ENCODE measurements around the gene TMEM183A.
"Not testable (repeated sequence)": the region's sequence is repeated elsewhere in the genome, so short reads cannot be mapped to it uniquely, and the experiment has no call there.

Gene TMEM183A

DNA sequence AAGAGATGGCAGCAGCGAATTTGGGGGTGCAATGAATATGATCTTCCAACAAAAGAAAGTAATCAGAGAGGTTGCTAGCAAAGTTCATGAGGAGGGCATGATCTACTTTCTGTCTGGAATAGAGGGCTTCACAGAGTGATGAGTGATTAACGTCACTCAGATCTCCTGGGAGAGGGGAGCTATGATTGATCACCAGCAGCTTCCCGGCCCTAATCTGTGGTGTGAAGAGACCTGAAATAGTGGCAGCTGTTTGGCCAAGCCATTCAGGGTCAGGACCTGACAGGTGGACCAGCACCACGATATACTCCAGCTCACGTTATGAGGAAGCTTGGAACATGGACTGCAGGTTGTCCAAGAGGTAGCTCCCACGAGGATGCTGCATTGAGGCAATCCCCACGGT lies 19.9 kb upstream of the TMEM183A start:
- DNase-seq, result no peak

DNA sequence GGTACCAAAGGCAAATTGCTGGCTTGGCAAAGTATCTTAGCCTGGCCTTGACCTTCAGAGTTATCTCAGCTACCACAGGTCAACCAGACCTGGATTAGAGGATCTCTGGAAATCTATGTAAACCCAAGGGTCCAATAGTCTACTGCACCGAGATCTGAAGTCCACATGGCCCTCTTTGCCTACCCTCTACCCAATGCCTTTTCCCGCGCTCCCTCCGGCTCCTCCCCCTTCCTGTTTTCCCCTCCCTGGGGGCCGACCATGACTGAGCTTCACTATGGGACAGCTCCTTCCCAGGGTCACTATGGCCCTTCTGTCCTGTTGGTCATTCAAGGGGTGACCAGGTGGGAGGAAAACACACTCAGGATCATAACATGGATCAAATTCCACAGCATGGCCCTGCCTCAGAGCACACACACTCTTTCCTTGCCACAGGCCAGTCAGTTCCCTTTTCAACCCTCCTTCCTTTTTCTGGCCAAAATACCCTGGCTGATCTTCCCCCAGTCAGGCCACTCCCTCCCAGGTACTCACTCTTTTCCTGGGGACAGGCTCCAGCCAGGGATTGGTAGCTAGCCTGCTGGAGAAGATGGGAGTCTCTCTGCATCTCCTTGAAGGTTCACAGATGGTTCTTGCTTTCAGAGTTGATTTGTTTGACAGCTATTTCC lies 19.1 kb upstream of the TMEM183A start:
- DNase-seq, result no peak

DNA sequence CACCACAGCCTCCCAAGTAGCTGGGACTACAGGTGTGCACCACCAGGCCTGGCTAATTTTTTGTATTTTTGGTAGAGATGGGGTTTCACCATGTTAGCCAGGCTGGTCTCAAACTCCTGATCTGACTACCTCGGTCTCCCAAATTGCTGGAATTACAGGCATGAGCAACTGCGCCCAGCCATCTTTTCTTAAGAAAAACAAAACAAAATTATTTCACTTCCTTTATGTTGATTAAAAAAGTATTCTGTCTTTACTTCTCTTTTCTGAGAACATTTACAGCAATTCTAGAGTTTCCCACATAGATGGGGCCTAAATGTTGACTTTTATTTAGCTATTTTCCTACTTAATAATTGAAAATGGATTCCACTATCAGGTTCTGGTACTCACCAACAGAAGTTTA lies 17.3 kb upstream of the TMEM183A start:
- no peak for DNase-seq

DNA sequence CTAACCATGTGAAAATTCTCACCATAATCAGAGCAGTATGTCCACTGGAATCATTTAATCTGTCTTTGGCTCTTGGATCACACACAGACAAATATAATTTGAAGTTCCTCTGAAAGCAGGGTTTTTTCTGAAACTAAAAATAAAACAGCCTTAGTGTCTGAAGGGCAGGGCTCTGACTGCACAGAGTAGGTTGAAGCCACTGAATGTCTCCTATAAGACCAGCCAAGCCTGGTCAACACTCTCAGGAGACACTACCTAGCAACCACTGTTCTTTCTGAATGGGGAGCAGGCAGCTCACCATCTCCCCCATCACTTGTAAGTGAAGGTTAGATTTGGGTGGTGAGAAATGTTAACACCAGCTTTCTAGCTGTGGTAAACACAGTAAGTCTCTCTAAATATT lies 16.1 kb upstream of the TMEM183A start:
- DNase-seq, result no peak

DNA sequence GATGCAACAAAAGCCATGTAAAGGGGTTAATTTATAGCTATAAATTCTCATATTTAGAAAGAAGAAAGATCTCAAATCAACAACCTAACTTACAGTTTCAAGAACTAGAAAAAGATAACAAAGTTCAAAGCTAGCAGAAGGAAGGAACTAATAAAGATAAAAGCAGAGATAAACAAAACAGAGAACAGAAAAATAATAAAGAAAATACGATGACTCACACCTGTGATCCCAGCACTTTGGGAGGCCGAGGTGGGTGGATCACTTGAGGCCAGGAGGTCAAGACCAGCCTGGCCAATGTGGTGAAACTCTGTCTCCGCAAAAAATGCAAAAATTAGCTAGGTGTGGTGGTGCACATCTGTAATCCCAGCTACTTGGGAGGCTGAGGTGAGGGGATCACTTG lies 12.4 kb upstream of the TMEM183A start:
- no peak for DNase-seq

DNA sequence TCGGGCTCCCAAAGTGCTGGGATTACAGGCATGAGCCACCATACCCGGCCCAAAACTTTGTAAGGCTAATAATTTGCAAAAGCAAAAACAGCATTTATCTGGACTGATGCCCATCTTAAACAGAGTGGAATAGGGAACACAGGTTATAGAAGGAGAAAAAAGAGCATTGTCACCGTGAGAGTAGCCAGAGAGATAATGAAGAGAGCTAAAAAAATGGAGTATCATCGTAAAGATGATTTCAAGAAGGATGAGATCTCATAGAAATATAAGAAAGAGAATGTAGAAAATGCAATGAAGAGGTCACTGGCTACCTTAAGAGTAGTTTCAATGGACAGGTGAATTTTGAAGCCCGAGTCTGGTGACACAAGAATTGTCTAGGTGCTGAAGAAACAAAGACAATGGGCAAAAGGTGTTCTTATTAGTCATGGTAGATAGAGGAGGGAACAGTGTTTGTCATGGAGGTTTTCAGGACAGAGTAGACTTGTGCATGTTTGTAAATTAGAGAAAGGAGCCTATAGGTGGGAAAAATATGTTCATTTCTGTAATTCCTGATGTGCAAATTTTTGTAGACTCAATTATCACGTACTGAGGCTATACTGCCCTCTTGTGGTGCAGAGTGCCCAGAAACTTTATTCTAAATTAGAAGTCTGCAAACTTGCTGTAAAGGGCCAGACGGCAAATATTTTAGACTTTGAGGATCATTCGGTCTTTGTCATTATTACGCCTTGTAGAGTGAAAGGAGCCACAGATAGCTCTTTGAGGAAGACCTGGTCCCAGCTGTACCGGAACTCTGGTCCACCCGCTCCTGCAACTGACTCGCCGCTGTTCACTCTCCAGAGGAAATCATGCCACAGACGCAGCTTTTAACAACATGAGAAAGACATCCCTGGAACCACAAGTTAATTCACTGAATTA lies 8.1 kb upstream of the TMEM183A start:
- peak in 22 of 56 donors; percentile 1 to 69 (median 12) for DNase-seq

DNA sequence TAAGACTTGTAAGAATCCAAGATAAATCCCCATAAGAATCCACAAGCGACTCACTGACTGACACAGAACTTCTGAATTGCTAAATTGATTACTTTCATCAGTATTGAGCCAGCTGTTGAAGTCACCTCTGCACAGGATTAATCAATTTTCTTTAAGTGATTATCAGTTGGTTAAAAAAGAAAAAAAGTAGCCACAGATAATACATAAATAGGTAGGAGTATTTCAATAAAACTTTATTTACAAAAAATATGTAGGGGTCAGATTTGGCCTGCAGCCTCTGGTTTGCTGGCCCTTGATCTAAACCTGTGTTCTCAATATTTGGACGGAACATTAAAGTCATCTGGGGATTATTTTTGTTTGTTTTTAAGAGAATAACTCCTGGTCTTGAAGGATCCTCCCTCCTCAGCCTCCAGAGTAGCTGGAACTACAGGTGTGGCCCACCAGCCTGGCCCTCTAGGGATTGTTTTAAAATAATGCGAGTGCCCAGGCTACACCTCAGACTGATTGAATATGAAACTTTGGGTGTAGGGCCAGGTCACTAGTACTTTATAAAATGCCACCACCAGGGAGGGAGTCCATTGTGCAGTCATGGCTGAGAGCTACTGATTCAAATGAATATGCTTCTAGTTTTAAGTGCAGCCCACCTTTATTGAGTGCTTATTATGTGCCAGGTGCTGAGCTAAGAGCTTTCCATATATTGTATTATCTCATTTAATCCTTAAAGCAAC lies 6.8 kb upstream of the TMEM183A start:
- no peak for DNase-seq

DNA sequence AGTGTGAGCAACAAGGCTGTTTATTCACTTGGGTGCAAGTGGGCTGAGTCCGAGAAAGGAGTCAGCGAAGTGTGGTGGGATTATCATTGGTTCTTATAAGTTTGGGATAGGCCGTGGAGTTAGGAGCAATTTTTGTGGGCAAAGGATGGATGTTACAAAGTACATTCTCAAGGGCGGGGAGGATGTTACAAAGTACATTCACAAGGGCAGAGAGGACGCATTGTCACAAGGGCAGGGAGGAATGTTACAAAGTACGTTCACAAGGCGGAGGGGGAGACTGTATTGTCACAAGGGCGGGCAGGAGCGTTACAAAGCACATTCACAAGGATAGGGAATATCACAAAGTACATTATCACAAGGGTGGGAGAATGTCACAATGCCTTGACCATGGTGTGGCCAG lies 5.2 kb upstream of the TMEM183A start:
- no peak for DNase-seq

DNA sequence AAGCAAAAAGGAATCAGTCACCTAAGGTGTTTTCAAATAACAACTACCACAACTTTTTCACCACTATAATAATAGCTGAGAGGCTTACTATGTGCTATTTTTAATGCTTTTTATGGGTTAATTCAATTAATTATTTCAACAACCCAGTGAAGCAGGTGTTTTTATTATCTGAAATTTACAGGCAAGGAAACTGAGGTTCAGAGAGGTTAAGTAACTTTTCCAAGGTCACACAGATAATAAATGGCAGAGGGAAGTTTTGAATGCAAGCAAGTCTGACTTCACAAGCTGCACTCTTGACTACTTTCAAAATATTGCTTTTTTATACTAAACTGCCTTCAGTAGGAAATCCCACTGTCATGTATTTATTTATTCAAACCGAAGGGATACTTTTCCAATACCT lies 4.2 kb upstream of the TMEM183A start:
- no peak for DNase-seq

DNA sequence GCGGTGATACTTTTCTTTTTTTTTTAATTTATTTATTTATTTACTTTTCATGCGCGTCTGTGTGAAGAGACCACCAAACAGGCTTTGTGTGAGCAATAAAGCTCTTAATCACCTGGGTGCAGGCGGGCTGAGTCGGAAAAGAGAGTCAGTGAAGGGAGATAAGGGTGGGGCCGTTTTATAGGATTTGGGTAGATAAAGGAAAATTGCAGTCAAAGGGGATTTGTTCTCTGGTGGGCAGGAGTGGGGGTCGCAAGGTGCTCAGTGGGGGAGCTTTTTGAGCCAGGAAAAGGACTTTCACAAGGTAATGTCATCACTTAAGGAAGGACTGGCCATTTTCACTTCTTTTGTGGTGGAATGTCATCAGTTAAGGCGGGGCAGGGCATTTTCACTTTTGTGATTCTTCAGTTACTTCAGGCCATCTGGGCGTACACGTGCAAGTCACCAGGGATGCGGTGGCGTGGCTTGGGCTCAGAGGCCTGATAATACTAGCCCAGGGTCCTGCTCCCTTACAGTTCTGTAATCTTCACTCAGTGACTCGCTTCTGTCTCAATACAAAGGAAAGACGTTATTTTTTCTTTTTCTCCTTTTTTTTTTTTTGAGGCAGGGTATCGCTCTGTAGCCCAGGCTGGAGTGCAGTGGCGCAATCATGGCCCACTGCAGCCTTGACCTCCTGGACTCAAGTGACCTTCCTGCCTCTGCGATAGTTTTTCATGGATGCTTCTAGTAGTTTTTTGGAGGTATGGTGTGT lies 1.6 kb upstream of the TMEM183A start:
- not testable (repeated sequence) for DNase-seq

DNA sequence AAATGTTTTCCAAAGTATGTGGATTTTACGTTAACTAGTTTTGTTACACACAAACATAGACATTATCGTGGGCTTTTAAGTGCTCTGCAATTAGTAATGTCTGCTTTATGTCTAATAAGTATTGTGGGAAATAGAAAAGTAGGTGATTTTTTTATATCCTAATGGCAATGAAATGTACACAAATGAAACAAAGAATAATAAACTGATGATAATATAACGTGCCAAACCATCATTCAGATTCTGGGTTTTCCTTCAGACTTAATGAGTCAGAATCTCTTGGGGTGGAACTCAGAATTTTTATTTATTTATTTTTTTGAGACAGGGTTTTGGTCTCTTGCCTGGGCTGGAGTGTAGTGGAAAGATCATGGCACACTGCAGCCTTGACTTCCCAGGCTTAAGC lies 2.0 kb downstream of the TMEM183A start:
- DNase-seq, result no peak

DNA sequence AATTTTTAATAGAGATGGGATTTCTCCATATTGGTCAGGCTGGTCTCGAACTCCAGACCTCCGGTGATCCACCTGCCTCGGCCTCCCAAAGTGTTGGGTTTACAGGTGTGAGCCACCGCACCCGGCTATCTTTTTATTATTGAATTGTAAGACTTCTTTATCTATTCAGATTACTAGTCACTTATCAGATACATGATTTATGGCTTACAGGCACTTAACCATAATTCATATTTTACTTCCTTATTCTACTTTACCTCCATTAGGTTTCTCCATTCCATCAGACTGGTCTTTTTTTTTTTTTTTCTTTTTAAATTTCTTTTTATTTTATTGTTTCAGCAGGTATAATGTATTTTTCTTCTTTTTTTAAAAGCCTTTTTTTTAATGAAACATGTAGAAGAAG lies 4.4 kb downstream of the TMEM183A start:
- no peak for DNase-seq

DNA sequence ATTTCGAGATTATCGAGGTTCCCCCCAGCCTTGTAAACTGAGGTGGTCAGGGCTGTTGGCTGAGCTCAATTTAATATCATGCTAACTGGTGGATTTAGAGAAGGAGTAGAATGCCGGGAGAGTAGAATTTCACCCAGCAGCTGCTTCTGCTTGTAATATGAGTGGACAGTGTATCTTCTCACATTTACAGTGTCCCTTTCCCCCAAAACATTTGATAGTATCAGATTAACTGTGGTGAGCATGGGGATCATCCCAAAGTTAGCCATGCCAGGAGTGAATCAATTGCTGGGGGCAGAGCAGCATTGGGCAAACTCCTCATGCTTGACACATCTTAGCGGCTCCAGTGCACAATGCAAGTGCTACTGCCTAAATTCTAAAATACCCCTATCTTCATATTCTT lies 9.9 kb downstream of the TMEM183A start:
- DNase-seq, result no peak

DNA sequence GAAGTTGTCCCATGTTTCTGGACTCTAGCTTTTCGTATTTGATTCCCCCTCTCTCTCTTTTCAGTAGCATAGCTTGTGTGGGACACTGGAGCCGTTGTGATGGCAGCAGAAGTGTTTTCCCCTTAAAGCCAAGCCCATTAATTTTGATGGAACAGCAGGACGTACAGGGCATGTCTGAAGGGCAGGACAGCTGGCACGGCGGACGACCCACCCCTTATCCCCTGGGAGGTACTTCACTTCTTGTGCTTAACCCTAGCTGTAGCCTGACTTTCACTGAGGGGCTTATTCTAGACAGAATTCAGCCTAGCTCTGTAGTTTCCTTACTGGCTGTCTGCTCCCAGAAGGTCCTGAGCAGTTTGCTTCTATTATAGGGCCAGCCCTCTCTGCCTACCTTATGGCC lies 10.5 kb downstream of the TMEM183A start:
- DNase-seq, result no peak

DNA sequence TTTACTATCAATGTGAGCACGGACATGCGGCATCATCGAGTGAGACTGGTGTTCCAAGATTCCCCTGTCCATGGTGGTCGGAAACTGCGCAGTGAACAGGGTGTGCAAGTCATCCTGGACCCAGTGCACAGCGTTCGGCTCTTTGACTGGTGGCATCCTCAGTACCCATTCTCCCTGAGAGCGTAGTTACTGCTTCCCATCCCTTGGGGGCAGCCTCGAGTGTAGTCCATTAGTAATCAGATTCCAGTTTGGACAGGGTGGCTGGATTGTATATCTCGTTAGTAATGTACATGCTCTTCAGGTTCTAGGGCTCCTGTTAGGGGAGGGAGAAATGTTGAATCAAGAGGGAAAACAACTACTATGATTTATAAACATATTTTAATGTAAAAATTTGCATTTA lies 15.7 kb downstream of the TMEM183A start:
- DNase-seq, result not testable (repeated sequence)

DNA sequence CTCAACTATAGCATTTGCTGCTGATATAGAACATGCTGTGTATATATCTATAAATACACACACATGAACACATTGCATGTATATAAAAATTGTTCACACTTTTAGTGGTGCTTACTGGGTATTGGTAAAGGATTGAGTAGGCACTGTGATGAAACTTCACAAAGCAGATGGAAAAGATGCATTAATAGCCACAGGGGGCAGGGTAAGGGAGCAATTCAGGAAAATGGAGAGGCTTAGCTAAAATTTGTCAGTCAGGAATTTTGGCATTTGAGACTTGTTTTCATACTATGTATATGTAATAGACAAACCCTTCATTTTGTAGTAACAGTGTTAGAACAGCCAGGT lies 18.5 kb downstream of the TMEM183A start:
- DNase-seq, result no peak

DNA sequence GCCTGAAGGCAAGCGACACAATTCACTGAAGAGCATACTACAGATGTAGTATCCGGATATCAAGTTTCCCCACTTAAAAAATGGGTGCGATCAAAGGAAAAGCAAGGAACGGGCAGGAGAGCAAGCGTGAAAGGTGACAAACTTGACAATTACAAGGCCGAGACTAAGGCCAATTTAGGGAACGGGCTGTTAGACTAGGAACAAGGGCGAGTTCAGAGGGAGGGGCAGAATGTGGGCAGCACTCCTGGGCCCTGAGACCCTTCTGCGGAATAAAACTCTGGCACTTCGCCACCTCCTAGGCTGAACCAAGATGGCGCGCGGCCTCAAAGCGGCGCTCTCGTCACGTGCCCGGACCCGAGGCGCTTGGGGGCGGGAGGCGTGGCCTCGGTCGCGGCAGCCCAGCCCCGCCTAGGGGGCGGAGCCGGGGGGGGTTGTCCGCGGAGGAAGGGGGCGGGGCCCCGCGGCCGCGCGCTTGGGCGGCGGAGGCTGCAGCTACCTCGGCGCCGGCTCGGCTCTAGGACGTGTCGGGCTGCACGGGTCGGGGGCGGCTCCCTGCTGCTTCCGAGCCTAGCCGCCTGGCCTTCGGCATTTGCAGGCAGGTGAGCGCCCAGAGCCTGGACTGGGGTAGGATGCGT lies 19.0 kb downstream of the TMEM183A start, which contains the start of gene PPFIA4:
TSS of gene PPFIA4 (plus strand) at position 461 of the 635 bp plus-strand sequence. CDS start 12,518 bp downstream, outside the sequence.
- peak in 55 of 56 donors; percentile 40 to 91 (median 78) for DNase-seq

DNA sequence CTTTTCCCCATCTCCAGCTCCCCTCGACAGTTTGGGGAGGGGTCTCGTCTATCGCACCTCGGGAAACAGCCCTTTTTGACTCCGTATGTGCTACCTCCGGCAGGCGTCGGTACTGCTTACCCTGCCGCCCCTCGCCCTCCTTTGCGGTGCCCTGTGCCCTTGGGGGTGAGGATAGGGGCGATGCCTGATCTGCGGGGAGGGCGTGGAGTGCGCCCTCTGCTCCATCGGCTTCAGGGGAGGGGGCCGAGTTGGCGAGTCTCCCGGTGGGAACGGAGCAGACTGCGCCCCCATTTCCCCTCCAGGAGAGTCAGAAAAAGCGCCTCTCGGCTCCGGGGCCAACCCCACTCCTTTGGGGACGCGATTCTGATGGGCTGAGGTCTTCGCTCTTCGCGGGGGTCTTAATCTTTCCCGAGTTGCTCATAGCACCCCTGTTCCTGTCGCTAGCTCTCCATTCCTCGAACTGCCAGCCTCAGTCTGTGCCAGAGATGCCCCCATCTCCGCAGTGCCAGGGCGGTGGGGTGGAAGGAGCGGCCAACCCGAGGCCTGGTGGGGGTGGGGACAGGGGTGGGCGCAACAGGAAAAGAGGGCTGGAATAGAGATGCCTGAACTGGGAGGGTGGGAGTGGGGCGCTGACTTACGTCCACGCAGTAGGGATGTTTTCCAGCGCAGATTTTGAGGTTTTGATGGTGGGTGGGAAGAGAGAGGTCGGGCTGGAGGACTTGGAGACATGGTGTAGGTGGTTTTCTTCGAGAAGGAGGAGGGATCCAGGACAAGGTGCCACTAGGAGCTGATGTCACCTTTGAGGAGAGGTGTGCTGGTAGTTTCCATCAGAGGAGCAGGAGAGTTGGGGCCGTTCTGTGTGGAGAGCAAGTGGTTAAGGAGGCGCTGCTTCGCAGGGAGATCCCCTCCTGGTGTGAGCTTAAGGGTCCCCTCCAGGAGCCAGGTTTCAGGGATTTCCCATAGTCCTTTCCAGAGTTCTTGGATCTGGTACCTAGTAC lies 19.8 kb downstream of the TMEM183A start:
- DNase-seq, result peak in 7 of 56 donors; percentile 13 to 52 (median 37)

DNA sequence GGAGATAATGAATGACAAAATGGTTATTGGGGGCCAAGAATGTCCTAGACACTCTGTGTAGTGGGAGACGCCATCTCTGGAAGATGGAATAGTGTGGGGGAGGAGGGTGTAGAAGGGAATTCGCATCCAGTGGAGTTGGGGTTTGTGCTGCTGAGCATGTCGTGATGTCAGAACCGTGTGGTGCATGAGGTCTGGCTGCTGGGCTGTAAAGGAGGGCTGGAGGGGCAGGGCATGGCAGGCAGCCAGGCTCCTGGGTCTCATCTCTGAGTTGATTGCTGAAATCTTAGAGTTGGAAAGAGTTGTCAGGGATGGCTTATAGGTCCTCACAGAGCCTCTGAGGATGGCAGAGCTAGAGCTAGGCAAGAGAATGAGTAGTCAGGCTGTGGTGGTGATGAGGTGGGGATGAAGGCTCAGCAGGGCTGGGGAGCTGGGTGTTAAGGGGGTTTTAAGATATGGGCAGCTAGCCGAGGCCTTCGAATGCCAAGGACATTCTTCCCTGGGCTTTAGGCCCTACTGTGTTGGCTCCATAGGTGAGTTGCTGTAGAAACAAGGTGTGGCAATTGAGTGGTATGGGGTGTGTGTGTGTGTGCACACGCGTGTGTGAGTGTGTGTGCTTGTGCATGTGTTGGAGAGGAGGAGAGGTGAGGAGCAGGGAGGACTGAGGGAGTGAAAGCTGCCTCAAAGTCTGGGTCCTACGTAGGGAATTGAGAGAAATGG lies 21.1 kb downstream of the TMEM183A start:
- DNase-seq, result peak in 1 of 56 donors; percentile 35

Data from nucleus accumbens (tissue), 56 donors.